HCT116 (cell line): ENCODE measurements around the gene NEURL1. TPM values are rescaled to one million over a fixed set of nuclear protein-coding genes. Genes with fewer than 3 reads are reported as not detected.

Source experiments
- ATAC-seq: fragments of 200-7000 bp; cut with Tn5 transposase; 2 replicates; pipeline ENCODE4 v1.9.1; 2020; ENCODE audit warnings: mild to moderate bottlenecking, moderate library complexity
- BruUV-seq: library from RNA; stranded (reverse); fragments of 400-500 nt; replicated peaks from 2 replicates; lab custom pipeline; 2021; lab: Mats Ljungman, UMichigan
- CTCF ChIA-PET: fragments of 300-600 bp; sonication (Branson Sonifier 250); formaldehyde crosslinking; loops from one replicate; lab custom pipeline; 2021; ENCODE audit warnings: antibody characterized with exemption; lab: Charles Lee
- POLR2A ChIA-PET: fragments of 300-600, 350-600 bp; sonication (Branson Sonifier 250); formaldehyde crosslinking; loops from one replicate; lab custom pipeline; 2021; ENCODE audit warnings: antibody characterized with exemption; lab: Charles Lee
- RAD21 ChIA-PET, 2 experiments: fragments of 300-600 bp; sonication (Branson Sonifier 250); formaldehyde crosslinking; loops; one replicate each; lab custom pipeline; 2023; ENCODE audit warnings: low total read pairs in 2 of 2; ENCODE audit not compliant: uncharacterized antibody in 2 of 2, unreplicated experiment in 2 of 2, low non-redundant PET in 1 of 2; lab: Charles Lee
- DNase-seq: peaks from one replicate; pipeline ENCODE4 v3.0.0-alpha.2; 2010; ENCODE audit warnings: low read depth, low spot score
- H2AFZ ChIP-seq: fragments of 200-600 bp; shearing (Covaris generic), sonication (generic); 2 replicates; pipeline ENCODE4 v1.6.1; 2017; ENCODE audit warnings: low read depth, mixed run types, mixed read lengths, antibody characterized with exemption, low read length; ENCODE audit not compliant: poor library complexity, severe bottlenecking
- H3K27ac ChIP-seq: 2 replicates; pipeline ENCODE4 v1.5.1; 2012; ENCODE audit warnings: low read depth, low read length
- H3K27me3 ChIP-seq: fragments of 200-600 bp; sonication (generic); 2 replicates; pipeline ENCODE4 v1.6.1; 2016; ENCODE audit warnings: mixed run types, low read length, mixed read lengths; ENCODE audit not compliant: insufficient read depth
- H3K36me3 ChIP-seq, 2 experiments: fragments of 200-500 bp in 1 of 2; fragments of 200-600 bp in 1 of 2; sonication (Bioruptor generic) in 1 of 2; sonication (generic) in 1 of 2; 2 replicates each; pipeline versions ENCODE4 v1.5.1 to v1.6.1; 2014 to 2016; ENCODE audit warnings: low read length in 2 of 2, inconsistent platforms in 1 of 2, mixed read lengths in 1 of 2, mixed run types in 1 of 2; ENCODE audit not compliant: insufficient read depth in 2 of 2, control insufficient read depth in 1 of 2
- H3K4me1 ChIP-seq, 2 experiments: fragments of 200-600 bp in 1 of 2; sonication (generic) in 1 of 2; 2 replicates each; pipeline versions ENCODE4 v1.5.1 to v1.6.1; 2012 to 2017; ENCODE audit warnings: low read length in 2 of 2, inconsistent platforms in 1 of 2, mild to moderate bottlenecking in 1 of 2, mixed read lengths in 1 of 2, mixed run types in 1 of 2, moderate library complexity in 1 of 2; ENCODE audit not compliant: insufficient read depth in 2 of 2, control insufficient read depth in 1 of 2
- H3K4me2 ChIP-seq: fragments of 200-600 bp; sonication (generic); 2 replicates; pipeline ENCODE4 v1.6.1; 2017; ENCODE audit warnings: mixed run types, low read length, mixed read lengths
- H3K4me3 ChIP-seq, 2 experiments: fragments of 200-600 bp in 1 of 2; sonication (generic) in 1 of 2; replicated peaks in 1 of 2; 2 replicates each; pipeline ENCODE4 v1.5.1; 2011 to 2016; ENCODE audit warnings: low read length in 2 of 2, control low read depth in 1 of 2, low read depth in 1 of 2, mild to moderate bottlenecking in 1 of 2, mixed read lengths in 1 of 2, mixed run types in 1 of 2
- H3K79me2 ChIP-seq: fragments of 200-600 bp; sonication (generic); 2 replicates; pipeline ENCODE4 v1.6.1; 2017; ENCODE audit warnings: mild to moderate bottlenecking, mixed run types, low read length, moderate library complexity, mixed read lengths; ENCODE audit not compliant: insufficient read depth
- H3K9ac ChIP-seq: fragments of 200-600 bp; sonication (generic); 2 replicates; pipeline ENCODE4 v1.6.1; 2016; ENCODE audit warnings: low read length, mixed read lengths
- H3K9me2 ChIP-seq: fragments of 200-600 bp; sonication (generic), shearing (Covaris generic); 2 replicates; pipeline ENCODE4 v1.6.1; 2017; ENCODE audit warnings: mixed run types, mild to moderate bottlenecking, moderate library complexity; ENCODE audit not compliant: insufficient read depth
- H3K9me3 ChIP-seq, 2 experiments: fragments of 200-500 bp in 1 of 2; fragments of 200-600 bp in 1 of 2; sonication (Bioruptor generic) in 1 of 2; sonication (generic) in 1 of 2; 2 replicates each; pipeline ENCODE4 v1.6.1; 2014 to 2017; ENCODE audit warnings: low read length in 2 of 2, mixed read lengths in 2 of 2, inconsistent platforms in 1 of 2, low read depth in 1 of 2, mild to moderate bottlenecking in 1 of 2, mixed run types in 1 of 2, moderate library complexity in 1 of 2; ENCODE audit not compliant: control insufficient read depth in 1 of 2, insufficient read depth in 1 of 2
- H4K20me1 ChIP-seq: fragments of 200-600 bp; sonication (generic), shearing (Covaris generic); 2 replicates; pipeline ENCODE4 v1.6.1; 2017; ENCODE audit warnings: mixed run types, mild to moderate bottlenecking, moderate library complexity; ENCODE audit not compliant: insufficient read depth
- ATF3 ChIP-seq: IDR thresholded peaks from 2 replicates; pipeline ENCODE4 v1.6.1; 2012
- CBX3 ChIP-seq: IDR thresholded peaks from 2 replicates; pipeline ENCODE4 v1.6.1; 2012; ENCODE audit warnings: low read depth
- CEBPB ChIP-seq: IDR thresholded peaks from 2 replicates; pipeline ENCODE4 v1.6.1; 2012; ENCODE audit warnings: low read depth
- CTCF ChIP-seq, 3 experiments: fragments of 200-600 bp in 1 of 3; sonication (generic) in 1 of 3; IDR thresholded peaks in 2 of 3; conservative IDR thresholded peaks in 1 of 3; 2 replicates each; pipeline ENCODE4 v1.5.1; 2012 to 2017; ENCODE audit warnings: low read depth in 2 of 3, low read length in 2 of 3, antibody characterized with exemption in 1 of 3, borderline replicate concordance in 1 of 3, control low read depth in 1 of 3, mild to moderate bottlenecking in 1 of 3, mixed read lengths in 1 of 3, mixed run types in 1 of 3, moderate library complexity in 1 of 3; ENCODE audit not compliant: insufficient read depth in 1 of 3
- ELF1 ChIP-seq: IDR thresholded peaks from 2 replicates; pipeline ENCODE4 v1.6.1; 2012; ENCODE audit warnings: low read depth, borderline replicate concordance
- EZH2phosphoT487 ChIP-seq: fragments of 200-600 bp; IDR thresholded peaks from 2 replicates; pipeline ENCODE4 v1.6.1; 2018; ENCODE audit warnings: antibody characterized with exemption, borderline replicate concordance
- FOSL1 ChIP-seq: IDR thresholded peaks from 2 replicates; pipeline ENCODE4 v1.6.1; 2012; ENCODE audit warnings: low read depth
- JUND ChIP-seq: IDR thresholded peaks from 2 replicates; pipeline ENCODE4 v1.6.1; 2012
- MAX ChIP-seq: IDR thresholded peaks from 2 replicates; pipeline ENCODE4 v1.6.1; 2012
- POLR2AphosphoS5 ChIP-seq: IDR thresholded peaks from 2 replicates; pipeline ENCODE4 v1.6.1; 2011; ENCODE audit warnings: mild to moderate bottlenecking, low read depth, low read length, moderate library complexity
- RAD21 ChIP-seq: IDR thresholded peaks from 2 replicates; pipeline ENCODE4 v1.6.1; 2012; ENCODE audit warnings: low read depth, mild to moderate bottlenecking
- TCF7L2 ChIP-seq: IDR thresholded peaks from 2 replicates; pipeline ENCODE4 v1.7.0; 2011; ENCODE audit warnings: borderline replicate concordance, inconsistent platforms; ENCODE audit not compliant: insufficient read depth, insufficient read length; ENCODE audit errors: extremely low read depth
- YY1 ChIP-seq: IDR thresholded peaks from 2 replicates; pipeline ENCODE4 v1.6.1; 2011; ENCODE audit warnings: low read length, low read depth, moderate library complexity, mild to moderate bottlenecking; ENCODE audit not compliant: insufficient replicate concordance; ENCODE audit errors: extremely low read depth
- ZNF274 ChIP-seq: fragments of 200-500 bp; sonication (Bioruptor generic); IDR thresholded peaks from 2 replicates; pipeline ENCODE4 v1.6.1; 2014; ENCODE audit warnings: mild to moderate bottlenecking, low read depth, low read length, inconsistent platforms
- intact Hi-C: fragments of 100-400 bp; cut with micrococcal nuclease; formaldehyde crosslinking; loops from 2 replicates; pipeline ENCODE4 v1.10.0; 2022
- total RNA-seq: library from RNA; stranded (reverse); gene quantifications from one replicate; pipeline ENCODE4 v1.2.1, GENCODE V29; 2021; ENCODE audit not compliant: unreplicated experiment

The NEURL1 gene
- total RNA-seq, 1 experiment from 2014 or later = 1.4 TPM

- TF ChIP-seq MAX (no peak), CBX3 (no peak), TCF7L2 (no peak), YY1 (no peak), ATF3 (no peak), CEBPB (no peak), FOSL1 (no peak), RAD21 (no peak), ELF1 (no peak), EZH2phosphoT487 (no peak), CTCF (IDR thresholded peaks at IDR 0.05 in 2 of 3, conservative IDR thresholded peaks at IDR 0.05 in 1 of 3; ENCODE audit: borderline replicate concordance in 1 of 3, insufficient read depth in 1 of 3, low read depth in 2 of 3, low read length in 2 of 3) (no peak), ZNF274 (no peak), POLR2AphosphoS5 (no peak), JUND (no peak)
- ChIA-PET RAD21 (no interaction called here), CTCF (interaction anchor here (1.8 to 3.0 kb wide), 3 partner anchors 8 to 72 kb away, joined by 5 to 12 read pairs (median 6); no protein-coding TSS in a partner anchor), POLR2A (no interaction called here)
- Histone ChIP-seq H3K4me1 (peaks cover 0 to 5% of the 10 kb centered on the region in 2 experiments; a peak in 1 of 4 replicates), H4K20me1 (no peaks in the 10 kb centered on the region), H3K9ac (no peak overlapping the region), H3K4me2 (no peak overlapping the region), H3K9me3 (no peaks in the 10 kb centered on the region), H3K36me3 (no peaks in the 10 kb centered on the region), H3K4me3 (no peak overlapping the region), H2AFZ (no peak overlapping the region), H3K27me3 (no peaks in the 10 kb centered on the region), H3K27ac (no peak overlapping the region), H3K9me2 (no peaks in the 10 kb centered on the region), H3K79me2 (no peaks in the 10 kb centered on the region)
- no peak for DNase-seq
- ATAC-seq = no peak
- no TSS peak for BruUV-seq
- intact Hi-C loops = no loop called here
Measured at GRCh38 chr10:103613616-103614015, 120.1 kb downstream of the NEURL1 start.
